ENCODE results near the gene WBP4. TPM values are rescaled to one million over a fixed set of nuclear protein-coding genes. Genes with fewer than 3 reads are reported as not detected.

Gene WBP4
- total and polyA plus RNA-seq, 2 of the 4 experiments (the other 2 are of a cell fraction) = 4.3 to 11.0 TPM

DNA sequence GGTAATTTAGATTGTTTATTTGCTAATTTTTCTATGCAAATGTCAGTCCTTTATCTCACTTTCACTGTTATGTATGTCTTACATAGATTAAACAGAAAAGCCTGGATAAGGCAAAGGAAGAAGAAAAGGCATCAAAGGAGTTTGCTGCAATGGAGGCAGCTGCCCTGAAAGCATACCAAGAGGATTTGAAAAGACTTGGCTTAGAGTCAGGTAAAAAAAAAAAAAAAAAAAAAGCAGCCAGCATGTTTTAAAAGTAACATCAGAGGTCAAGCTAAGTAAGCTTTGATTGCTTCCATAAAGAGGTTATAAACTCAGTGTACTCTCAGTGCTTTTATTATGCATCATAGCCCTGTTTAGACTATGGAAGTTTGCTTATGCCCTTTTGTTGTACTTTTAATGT, 3.8 kb downstream of the WBP4 start:
- in situ Hi-C loops (cut with MboI; ENCODE audit: low sequenced_read_pairs) = no loop called here
- ChIA-PET POLR2A (ENCODE audit: unreplicated experiment) (interaction anchor here (0.6 kb wide), 1 partner anchor 20 kb away, joined by 7 read pairs; no protein-coding TSS in a partner anchor), CTCF (interaction anchor here (0.6 kb wide), 1 partner anchor 1152 kb away, joined by 3 read pairs; no protein-coding TSS in a partner anchor)
- Histone ChIP-seq H3K4ac (ENCODE audit: low read depth, low read length) (no peak overlapping the region), H3K79me1 (ENCODE audit: low read depth in 1 of 2, low read length in 2 of 2) (peaks cover 10 to 17% of the 10 kb centered on the region in 2 experiments), H3K14ac (replicated peaks; ENCODE audit: low read depth, low read length) (no peak overlapping the region), H3K9ac (ENCODE audit: low read depth, low read length) (no peak overlapping the region), H3K23ac (ENCODE audit: low read depth, low read length) (no peak overlapping the region), H2BK20ac (ENCODE audit: low read depth, low read length) (no peak overlapping the region), H3K9me3 (ENCODE audit: control insufficient read depth, insufficient read depth, low read length) (no peaks in the 10 kb centered on the region), H3K27me3 (ENCODE audit: control insufficient read depth, insufficient read depth, low read length) (no peaks in the 10 kb centered on the region), H2BK5ac (ENCODE audit: low read depth, low read length, poor library complexity, severe bottlenecking) (peak overlapping the region; percentile 86), H2AK5ac (ENCODE audit: low read depth, low read length) (no peak overlapping the region), H4K5ac (ENCODE audit: low read depth, low read length) (no peak overlapping the region), H4K91ac (ENCODE audit: insufficient read depth, low read depth, low read length) (no peak overlapping the region), H4K20me1 (ENCODE audit: insufficient read depth, low read length) (no peaks in the 10 kb centered on the region; the same call in 1 of the 2 replicates), H3K9me1 (ENCODE audit: insufficient read depth, low read length) (no peaks in the 10 kb centered on the region), H3K36me3 (ENCODE audit: control insufficient read depth, insufficient read depth, low read length) (peaks cover 20% of the 10 kb centered on the region), H2BK120ac (ENCODE audit: low read depth, low read length) (no peak overlapping the region), H2AFZ (replicated peaks; ENCODE audit: low read length, poor library complexity) (no peak overlapping the region), H4K8ac (ENCODE audit: low read depth in 2 of 2, low read length in 2 of 2) (no peak overlapping the region), H3K4me3 (ENCODE audit: insufficient read depth, low read depth, low read length) (no peak overlapping the region), H2BK15ac (ENCODE audit: low read depth, low read length) (no peak overlapping the region), H3K4me1 (ENCODE audit: control insufficient read depth, insufficient read depth, low read length) (peaks cover 3% of the 10 kb centered on the region; the same call in 1 of the 2 replicates), H3K4me2 (ENCODE audit: low read depth, low read length) (peak overlapping the region; percentile 66), H3K18ac (ENCODE audit: low read depth, low read length) (no peak overlapping the region), H3K56ac (ENCODE audit: extremely low read depth, insufficient read depth, low read length) (no peak overlapping the region), H2AK9ac (replicated peaks; ENCODE audit: low read depth, low read length, poor library complexity) (no peak overlapping the region), H3K27ac (ENCODE audit: insufficient read depth, low read length) (peak overlapping the region; percentile 56; the same call in 1 of the 2 replicates)
- TF ChIP-seq BHLHE40 (IDR thresholded peaks at IDR 0.05; ENCODE audit: low read depth, low read length) (peak; percentile 41; the same call in 1 of the 2 replicates), FOS (IDR thresholded peaks at IDR 0.05; ENCODE audit: low read depth, low read length) (no peak)
- peak; percentile 7; the same call in 1 of the 2 replicates for ATAC-seq (ENCODE audit: low read depth)
- intact Hi-C loops (cut with micrococcal nuclease) = no loop called here
- DNase-seq = peak; percentile 92
- BruUV-seq (replicated peaks) = no TSS peak
- dilution Hi-C loops (cut with HindIII; ENCODE audit: low sequenced_read_pairs, unreplicated experiment) = no loop called here

Data from IMR-90 (cell line).